ENCODE results near the gene NAP1L4. TPM values are rescaled to one million over a fixed set of nuclear protein-coding genes. Genes with fewer than 3 reads are reported as not detected.
A peak's percentile ranks its signal among the peaks of the same experiment; 100 is the strongest.

Gene NAP1L4
- total RNA-seq, 1 donor: 99.6 TPM

Small RNAs within 50 kb of the gene (small RNA-seq; reads per million reads assigned to genes)
- gene SNORA54: 17.9 reads per million, percentile 95 among the genes with 10 or more reads in this experiment

Other genes starting within 250 kb of the NAP1L4 start
- gene CDKN1C, start 106.6 kb downstream of the NAP1L4 start, total RNA-seq (ENCODE audit: low replicate concordance): 4.2 and 76.6 TPM in 2 replicates
- 1.2 and 3.8 TPM in 2 replicates for gene PHLDA2, start 62.9 kb downstream of the NAP1L4 start, total RNA-seq (ENCODE audit: low replicate concordance)
- 51.6 and 95.8 TPM in 2 replicates for gene CARS1, start 65.1 kb upstream of the NAP1L4 start, total RNA-seq (ENCODE audit: low replicate concordance)
- gene OSBPL5, start 173.0 kb upstream of the NAP1L4 start, total RNA-seq (ENCODE audit: low replicate concordance): 17.3 and 24.8 TPM in 2 replicates
- not detected in 2 replicates for gene MRGPRG, start 226.5 kb upstream of the NAP1L4 start, total RNA-seq (ENCODE audit: low replicate concordance)
- gene MRGPRE, start 240.1 kb upstream of the NAP1L4 start, total RNA-seq (ENCODE audit: low replicate concordance): not detected in 2 replicates